HG03045 (cell line): ENCODE results near the gene DENND4A.
"Not testable (repeated sequence)": the region's sequence is repeated elsewhere in the genome, so short reads cannot be mapped to it uniquely, and the experiment has no call there.

Source experiments
- ATAC-seq: cut with Tn5 transposase; IDR thresholded peaks from one replicate; pipeline ENCODE4 v1.9.1; 2021; ENCODE audit warnings: mild to moderate bottlenecking, moderate library complexity; ENCODE audit not compliant: unreplicated experiment

The DENND4A gene

GRCh38 chr15:65639509-65639908 lies 152.6 kb downstream of the DENND4A start:
- ATAC-seq: no peak

DNA sequence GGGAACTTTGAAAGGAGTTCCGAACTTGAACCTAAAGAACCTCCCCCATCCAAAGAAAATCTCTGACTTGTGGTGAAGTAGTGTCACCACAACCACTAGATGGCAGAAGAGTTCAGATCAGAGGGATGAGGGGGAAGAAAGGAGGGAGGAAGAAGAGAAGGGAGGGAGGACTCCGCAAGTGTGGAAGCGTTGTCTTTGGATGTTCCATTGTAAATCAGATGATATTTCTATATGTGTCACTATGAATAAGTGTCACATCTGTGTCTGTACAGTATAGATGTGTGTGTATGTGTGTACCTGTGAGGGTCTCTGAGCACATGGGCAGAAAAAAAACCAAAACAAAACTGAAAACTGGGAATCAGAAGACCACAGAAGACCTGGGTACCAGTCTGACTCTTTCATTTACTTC lies 153.4 kb downstream of the DENND4A start:
- ATAC-seq: no peak

DNA sequence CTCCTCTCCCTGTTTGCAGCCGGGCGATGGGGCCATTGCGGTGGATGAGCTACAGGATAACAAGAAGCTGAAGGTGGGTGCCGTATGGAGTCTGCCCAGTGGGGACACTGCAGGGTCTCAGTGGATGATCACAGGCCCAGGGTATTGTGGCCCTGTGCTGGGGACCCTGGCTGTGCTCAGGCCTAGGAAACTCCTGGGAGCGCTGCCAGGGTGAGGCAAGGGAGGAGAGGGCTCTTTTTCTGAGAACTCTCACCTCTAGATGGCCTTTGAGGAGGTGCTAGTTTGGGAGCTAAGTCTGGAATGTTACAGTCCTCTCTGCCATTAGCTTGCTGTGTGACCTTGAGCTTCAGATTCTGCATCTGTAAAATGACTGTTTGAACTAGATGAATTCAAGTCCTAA lies 154.0 kb downstream of the DENND4A start:
- no peak for ATAC-seq

GRCh38 chr15:65634356-65634755 lies 157.7 kb downstream of the DENND4A start:
- ATAC-seq: no peak

GRCh38 chr15:65633752-65634151 lies 158.3 kb downstream of the DENND4A start:
- ATAC-seq: no peak

DNA sequence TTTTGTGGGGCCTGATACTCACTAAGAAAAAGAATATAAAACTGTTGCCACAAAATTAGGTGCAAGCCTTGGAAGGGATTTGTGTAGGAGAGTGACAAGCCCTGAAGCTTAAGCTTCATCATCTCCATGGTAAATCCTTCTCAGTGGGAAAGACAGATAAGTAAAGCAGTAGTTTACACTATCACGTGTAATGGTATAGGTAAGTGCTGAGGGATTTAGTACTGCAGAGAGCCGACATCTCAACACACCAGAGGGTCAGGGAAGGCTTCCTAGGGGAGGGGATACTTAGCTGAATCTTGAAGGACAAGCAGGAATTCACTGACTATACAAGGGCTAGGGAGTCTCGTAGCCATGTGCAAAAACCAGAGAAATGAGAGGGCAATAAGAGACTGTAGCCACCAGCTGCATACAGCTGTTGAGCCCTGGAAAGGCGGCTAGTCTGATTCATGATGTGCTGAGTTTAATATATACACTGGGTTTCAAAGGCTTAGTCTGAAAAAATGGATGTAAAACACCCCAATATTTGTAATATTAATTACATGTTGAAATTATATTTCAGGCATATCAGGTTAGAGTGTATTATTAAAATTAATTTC lies 159.2 kb downstream of the DENND4A start:
- no peak for ATAC-seq

- ATAC-seq: no peak
Observed at GRCh38 chr15:65631503-65631902, 160.6 kb downstream of the DENND4A start.

DNA sequence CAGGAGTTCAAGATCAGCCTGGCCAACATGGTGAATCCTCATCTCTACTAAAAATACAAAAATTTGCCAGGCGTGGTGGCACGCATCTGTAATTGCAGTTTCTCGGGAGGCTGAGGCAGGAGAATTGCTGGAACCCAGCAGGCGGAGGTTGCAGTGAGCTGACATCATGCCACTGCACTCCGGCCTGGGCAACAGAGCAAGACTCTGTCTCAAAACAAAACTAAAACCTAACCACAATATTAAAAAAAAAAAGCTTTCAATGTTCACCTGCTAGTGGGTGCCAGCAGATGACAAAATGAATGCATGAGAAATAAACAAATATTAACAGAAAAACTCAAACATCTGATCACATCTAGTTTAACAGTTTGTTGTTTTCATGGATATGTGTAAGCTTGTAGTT lies 161.3 kb downstream of the DENND4A start:
- no peak for ATAC-seq

DNA sequence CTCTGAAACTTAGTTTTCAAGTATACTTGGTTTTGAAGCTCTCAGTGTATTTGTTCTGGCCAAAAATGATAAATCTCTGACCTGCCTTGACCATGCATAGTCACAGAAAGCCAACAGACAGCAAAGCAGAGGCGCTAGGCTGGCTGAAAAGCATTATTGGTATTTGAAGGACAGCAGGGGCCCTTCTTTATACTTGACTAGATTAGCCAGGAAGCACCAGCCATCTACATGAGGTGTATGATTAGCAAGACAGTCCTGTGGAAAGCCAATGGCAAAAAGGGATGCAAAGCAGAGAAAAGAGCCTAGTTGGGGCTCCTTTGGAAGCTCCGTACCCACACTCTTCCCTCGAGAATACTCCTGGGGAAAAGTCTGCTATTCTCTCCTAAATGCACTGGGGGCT lies 162.5 kb downstream of the DENND4A start:
- no peak for ATAC-seq

DNA sequence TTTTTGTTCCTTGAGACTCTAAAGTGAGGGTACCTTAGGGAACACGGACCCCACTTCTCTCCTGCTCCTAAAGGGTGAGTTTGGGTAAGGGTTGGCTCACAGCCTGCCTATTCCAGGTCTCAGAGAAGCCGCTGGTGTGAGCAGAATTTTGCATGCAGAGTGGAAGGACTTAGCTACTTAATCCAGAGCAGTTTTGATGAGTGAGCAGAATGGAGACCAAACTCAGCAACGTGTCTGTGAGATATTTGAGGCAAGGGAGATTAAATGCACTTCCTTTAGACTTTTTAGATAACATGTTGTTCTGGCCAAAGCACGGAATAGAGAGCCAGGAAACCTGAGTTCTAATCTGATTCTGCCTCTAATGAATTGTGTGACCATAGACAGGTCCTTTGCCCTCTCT lies 165.2 kb downstream of the DENND4A start:
- no peak for ATAC-seq

GRCh38 chr15:65623103-65623502 lies 169.0 kb downstream of the DENND4A start:
- no peak for ATAC-seq

GRCh38 chr15:65621638-65622037 lies 170.5 kb downstream of the DENND4A start, which contains the start of gene SLC24A1:
Gene SLC24A1 (plus strand): TSS chr15:65621938. CDS start chr15:65624081, 2,143 bp downstream.
- ATAC-seq: no peak

DNA sequence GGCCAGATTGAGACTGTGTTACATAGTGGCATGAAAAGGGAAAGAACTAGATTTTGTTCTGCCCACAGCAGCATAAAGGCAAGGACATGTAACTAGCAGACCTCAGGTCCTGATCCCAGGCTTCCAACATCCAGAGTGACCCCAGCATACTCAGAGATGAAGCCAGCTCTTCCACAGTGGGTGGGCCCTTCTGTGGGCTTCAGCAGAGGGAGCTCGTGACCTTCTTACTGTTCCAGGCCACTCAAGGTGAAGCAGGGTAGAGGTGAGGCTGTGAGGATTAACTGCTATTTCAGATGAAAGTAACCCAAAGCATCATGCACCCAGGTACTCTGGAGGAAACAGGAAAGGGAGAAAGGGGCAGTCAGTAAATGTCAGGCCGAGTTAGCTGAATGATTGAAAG lies 171.3 kb downstream of the DENND4A start:
- ATAC-seq: no peak

GRCh38 chr15:65619626-65620290 lies 172.3 kb downstream of the DENND4A start:
- no peak for ATAC-seq

DNA sequence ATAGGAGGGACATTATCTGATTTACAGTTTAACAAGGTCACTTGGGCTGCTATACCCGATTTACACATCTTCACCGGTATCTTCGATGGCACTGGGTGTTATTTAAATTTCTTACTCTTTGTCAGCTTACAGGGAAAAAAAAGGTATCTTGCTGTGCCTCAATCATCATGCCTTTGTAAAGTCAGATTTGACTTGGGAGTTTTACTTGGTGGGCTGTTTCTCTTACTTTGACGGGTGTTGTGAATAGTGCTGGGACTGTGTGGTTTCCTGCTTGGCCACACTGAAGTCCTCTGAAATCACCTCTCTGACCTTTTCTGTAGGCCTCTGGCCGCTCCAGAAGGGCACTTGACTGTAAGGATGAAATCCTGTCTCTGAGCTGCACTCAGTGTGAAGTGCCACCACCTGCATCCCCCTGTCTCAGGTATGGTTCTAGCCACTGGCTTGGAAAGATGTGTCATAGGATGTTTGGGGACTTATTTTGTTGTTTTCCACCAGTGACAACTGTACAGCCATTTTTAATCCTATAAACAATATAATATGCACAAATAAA lies 173.5 kb downstream of the DENND4A start:
- no peak for ATAC-seq

- ATAC-seq: not testable (repeated sequence)
Observed at GRCh38 chr15:65615887-65616286, 176.2 kb downstream of the DENND4A start.

DNA sequence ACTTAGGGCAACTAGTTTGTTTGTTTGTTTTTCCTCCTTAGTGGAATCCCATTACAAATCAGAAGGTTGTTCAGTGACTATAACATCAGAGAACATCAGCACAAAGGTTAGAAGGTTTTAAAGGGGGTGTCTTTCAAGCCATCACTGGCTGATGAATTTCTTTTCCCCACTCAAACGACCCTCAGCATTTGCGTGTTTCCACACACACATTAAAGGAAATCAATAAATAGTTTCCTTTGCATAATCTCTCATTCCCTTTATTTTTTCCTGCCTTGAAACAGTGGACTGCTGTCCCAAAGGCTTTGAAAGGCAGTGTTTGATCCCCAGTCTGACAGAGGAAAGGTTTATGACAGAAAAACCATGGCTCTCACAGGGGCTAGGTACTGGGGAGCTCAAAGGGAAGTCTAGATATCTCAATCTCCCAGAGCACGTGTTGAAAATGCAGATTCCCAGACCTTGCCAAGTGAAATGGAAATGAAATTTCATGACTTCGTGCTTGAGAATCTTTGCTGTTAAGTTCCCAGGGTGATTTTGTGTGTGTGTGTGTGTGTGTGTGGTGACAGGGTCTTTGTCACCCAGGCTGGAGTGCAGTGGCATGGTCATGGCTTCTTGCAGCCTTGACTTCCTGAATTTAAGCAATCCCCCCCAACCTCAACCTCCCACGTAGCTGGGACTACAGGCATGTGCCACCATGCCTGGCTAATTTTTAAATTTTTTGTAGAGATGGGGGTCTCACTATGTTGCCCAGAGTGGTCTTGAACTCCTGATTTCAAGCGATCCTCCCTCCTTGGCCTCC lies 178.9 kb downstream of the DENND4A start:
- ATAC-seq: no peak

DNA sequence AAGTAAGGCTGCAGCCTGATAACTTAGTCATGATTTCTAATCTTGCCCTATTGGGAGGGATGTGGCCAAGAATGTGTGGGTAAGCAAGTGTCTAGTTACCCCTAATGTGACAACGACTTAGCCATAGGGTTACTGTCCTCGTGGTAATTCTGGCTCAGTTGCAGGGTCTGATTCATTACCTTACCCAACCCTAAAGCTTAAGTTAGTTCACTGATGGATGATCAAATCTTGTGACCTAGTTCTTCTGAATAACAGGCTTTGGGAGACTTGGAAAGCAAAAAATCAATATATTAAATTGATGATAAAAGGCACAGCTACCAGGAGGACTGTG lies 179.5 kb downstream of the DENND4A start:
- ATAC-seq: no peak

DNA sequence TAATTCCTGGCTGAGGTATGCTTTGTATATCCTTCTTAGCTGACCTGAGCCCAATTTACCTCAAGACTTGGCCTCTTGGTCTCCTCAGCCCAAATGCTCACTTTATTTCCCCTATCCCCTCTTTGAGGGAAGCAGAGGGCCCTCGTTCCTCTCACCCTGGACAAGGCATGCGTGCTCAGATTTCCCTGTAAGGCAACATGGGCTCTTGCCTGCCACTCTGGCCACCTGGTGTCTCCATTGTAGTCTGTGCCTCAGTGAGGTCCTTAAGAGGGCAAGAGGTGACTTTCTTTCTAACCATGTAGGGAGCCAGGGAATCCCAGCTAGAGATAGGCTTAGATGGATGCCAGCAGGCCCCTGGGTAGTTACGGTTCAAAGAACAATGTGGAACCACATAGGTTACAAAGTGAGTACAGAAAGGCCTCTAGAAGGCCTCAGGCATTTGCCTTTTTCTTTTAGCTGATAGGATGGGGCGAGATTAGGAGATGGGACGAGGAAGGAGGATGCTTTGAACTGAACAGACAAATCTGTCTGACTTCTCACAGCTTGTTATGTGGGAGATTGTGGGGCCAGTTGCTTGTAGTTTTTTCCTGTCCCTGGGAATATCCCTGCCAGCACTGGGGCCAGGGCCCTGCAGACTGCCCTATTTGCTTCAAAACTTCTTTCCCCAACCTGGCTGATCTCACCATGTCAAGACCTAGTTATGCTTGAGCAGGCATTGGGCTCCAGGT lies 180.0 kb downstream of the DENND4A start:
- ATAC-seq: no peak

DNA sequence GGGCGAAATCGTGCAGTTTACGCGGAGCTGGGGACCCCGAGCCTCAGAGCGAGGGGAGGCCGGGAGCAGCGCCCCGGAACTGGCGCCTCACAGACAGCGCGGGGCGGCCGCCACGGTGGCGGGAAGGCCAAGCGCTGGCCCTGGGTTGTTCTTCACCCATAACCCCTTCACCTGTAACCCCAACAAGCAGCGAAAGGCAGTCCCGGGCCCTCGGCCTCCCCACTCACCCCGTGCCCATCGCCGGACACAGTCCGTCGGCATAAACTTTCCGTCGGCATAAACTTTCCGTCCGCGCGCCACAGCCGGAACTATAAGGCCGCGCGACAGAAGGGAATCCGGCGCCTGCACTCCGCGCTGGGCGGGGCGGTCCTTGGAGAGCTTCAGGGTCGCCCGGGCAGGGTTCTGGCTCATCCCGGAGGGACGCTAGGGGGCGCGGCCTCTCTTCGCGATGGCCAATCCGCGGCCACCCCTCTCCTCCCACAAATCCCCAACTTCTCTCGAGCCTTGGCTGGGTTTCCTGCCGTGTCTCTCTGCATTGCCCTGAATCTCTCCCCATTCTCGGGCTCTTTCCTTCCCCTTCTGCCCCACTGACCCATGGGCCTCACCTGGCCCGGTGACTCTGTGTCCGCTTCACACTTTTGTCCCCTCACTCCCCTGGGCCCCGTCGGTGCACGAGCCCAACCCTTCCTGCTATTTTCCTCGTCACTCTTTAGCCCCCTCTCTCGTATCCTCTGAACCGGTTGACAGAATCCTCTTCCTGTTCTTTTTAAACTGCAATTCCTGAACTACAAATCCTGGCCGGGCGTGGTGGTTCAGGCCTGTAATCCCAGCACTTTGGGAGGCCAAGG lies 181.0 kb downstream of the DENND4A start, which contains the start of gene INTS14:
TSS of gene INTS14 (minus strand) at position 261 of the 848 bp plus-strand sequence. CDS start 3,751 bp downstream, outside the sequence.
- peak; percentile 95 for ATAC-seq
